HEK293 (cell line): ENCODE data around the gene STXBP5L.

ENCODE experiments used
- CTCF ChIA-PET: fragments of 350-600 bp; formaldehyde crosslinking; extraction: SDS; loops from one replicate; lab custom pipeline; 2021; ENCODE audit warnings: antibody characterized with exemption; lab: Yijun Ruan, JAX
- POLR2A ChIA-PET: fragments of 300-600 bp; formaldehyde crosslinking; extraction: SDS; loops from one replicate; lab custom pipeline; 2020; ENCODE audit warnings: antibody characterized with exemption, inconsistent platforms; lab: Yijun Ruan, JAX
- H3K27ac ChIP-seq: fragments of 200-500 bp; sonication (Bioruptor generic); 2 replicates; pipeline ENCODE4 v1.5.1; 2014; ENCODE audit warnings: low read depth, low read length, control low read depth, inconsistent platforms; ENCODE audit errors: extremely low read depth
- H3K36me3 ChIP-seq, 2 experiments: fragments of 200-500 bp in 1 of 2; sonication (Bioruptor generic) in 1 of 2; 1 replicate in 1 of 2; 2 replicates in 1 of 2; pipeline ENCODE4 v1.5.1; 2014 to 2017; ENCODE audit warnings: inconsistent platforms in 2 of 2, low read length in 2 of 2; ENCODE audit not compliant: control insufficient read depth in 2 of 2, insufficient read depth in 1 of 2
- H3K4me1 ChIP-seq: fragments of 200-500 bp; sonication (Bioruptor generic); 2 replicates; pipeline ENCODE4 v1.5.1; 2014; ENCODE audit warnings: mild to moderate bottlenecking, low read length, inconsistent platforms; ENCODE audit not compliant: control insufficient read depth, insufficient read depth
- H3K4me3 ChIP-seq: 2 replicates; pipeline ENCODE4 v1.5.1; 2011; ENCODE audit warnings: low read depth, mild to moderate bottlenecking, control low read depth, low read length, moderate library complexity
- H3K9me3 ChIP-seq: fragments of 200-500 bp; sonication (Bioruptor generic); 2 replicates; pipeline ENCODE4 v1.5.1; 2014; ENCODE audit warnings: low read depth, low read length, inconsistent platforms; ENCODE audit not compliant: control insufficient read depth, insufficient read depth
- KLF16 ChIP-seq: fragments of 450-650 bp; formaldehyde crosslinking; IDR thresholded peaks from 2 replicates; pipeline ENCODE4 v1.5.1; 2017; ENCODE audit warnings: missing biosample characterization, missing genetic modification characterization
- TSHZ1 ChIP-seq: fragments of 450-650 bp; formaldehyde crosslinking; IDR thresholded peaks from 2 replicates; pipeline ENCODE4 v1.5.1; 2016; ENCODE audit warnings: missing biosample characterization, missing genetic modification characterization, borderline replicate concordance
- WT1 ChIP-seq: fragments of 450-650 bp; formaldehyde crosslinking; IDR thresholded peaks from 2 replicates; pipeline ENCODE4 v1.5.1; 2016; ENCODE audit warnings: missing biosample characterization, missing genetic modification characterization
- YY1 ChIP-seq: fragments of 450-650 bp; formaldehyde crosslinking; IDR thresholded peaks from 2 replicates; pipeline ENCODE4 v1.5.1; 2018; ENCODE audit warnings: missing biosample characterization, missing genetic modification characterization
- ZBTB21 ChIP-seq: fragments of 450-650 bp; formaldehyde crosslinking; IDR thresholded peaks from 2 replicates; pipeline ENCODE4 v1.5.1; 2017; ENCODE audit warnings: missing biosample characterization, missing genetic modification characterization
- ZNF138 ChIP-seq: fragments of 450-650 bp; formaldehyde crosslinking; IDR thresholded peaks from 2 replicates; pipeline ENCODE4 v1.5.1; 2016; ENCODE audit warnings: missing biosample characterization, missing genetic modification characterization, borderline replicate concordance
- ZNF214 ChIP-seq: fragments of 450-650 bp; formaldehyde crosslinking; IDR thresholded peaks from 2 replicates; pipeline ENCODE4 v1.5.1; 2017; ENCODE audit warnings: missing biosample characterization, mild to moderate bottlenecking, missing genetic modification characterization, borderline replicate concordance
- ZNF23 ChIP-seq: fragments of 450-650 bp; formaldehyde crosslinking; IDR thresholded peaks from 2 replicates; pipeline ENCODE4 v1.5.1; 2016; ENCODE audit warnings: missing biosample characterization, missing genetic modification characterization, borderline replicate concordance
- ZNF24 ChIP-seq: fragments of 450-650 bp; formaldehyde crosslinking; IDR thresholded peaks from 2 replicates; pipeline ENCODE4 v1.5.1; 2016; ENCODE audit warnings: missing biosample characterization, missing genetic modification characterization
- ZNF654 ChIP-seq: fragments of 450-650 bp; formaldehyde crosslinking; IDR thresholded peaks from 2 replicates; pipeline ENCODE4 v1.5.1; 2016; ENCODE audit warnings: low read depth, missing biosample characterization, missing genetic modification characterization
- ZNF664 ChIP-seq: fragments of 450-650 bp; formaldehyde crosslinking; IDR thresholded peaks from 2 replicates; pipeline ENCODE4 v1.5.1; 2016; ENCODE audit warnings: missing biosample characterization, missing genetic modification characterization
- ZNF692 ChIP-seq: fragments of 450-650 bp; formaldehyde crosslinking; IDR thresholded peaks from 2 replicates; pipeline ENCODE4 v1.5.1; 2016; ENCODE audit warnings: missing biosample characterization, missing genetic modification characterization
- ZNF704 ChIP-seq: fragments of 450-650 bp; formaldehyde crosslinking; IDR thresholded peaks from 2 replicates; pipeline ENCODE4 v1.5.1; 2016; ENCODE audit warnings: missing biosample characterization, missing genetic modification characterization
- ZNF776 ChIP-seq: fragments of 450-650 bp; formaldehyde crosslinking; IDR thresholded peaks from 2 replicates; pipeline ENCODE4 v1.5.0; 2017; ENCODE audit warnings: missing biosample characterization, missing genetic modification characterization, borderline replicate concordance
- TF ChIP-seq, protein P1 (sequence below): fragments of 450-650 bp; IDR thresholded peaks from 2 replicates; pipeline ENCODE4 v1.5.1; 2018; ENCODE audit warnings: missing biosample characterization, mild to moderate bottlenecking, missing genetic modification characterization
- TF ChIP-seq, protein P2 (sequence below): fragments of 450-650 bp; formaldehyde crosslinking; IDR thresholded peaks from 2 replicates; pipeline ENCODE4 v1.5.1; 2016; ENCODE audit warnings: missing biosample characterization, missing genetic modification characterization
- TF ChIP-seq, protein P3 (sequence below): fragments of 450-650 bp; formaldehyde crosslinking; IDR thresholded peaks from 2 replicates; pipeline ENCODE4 v1.5.1; 2016; ENCODE audit warnings: missing biosample characterization, missing genetic modification characterization

STXBP5L gene

DNA sequence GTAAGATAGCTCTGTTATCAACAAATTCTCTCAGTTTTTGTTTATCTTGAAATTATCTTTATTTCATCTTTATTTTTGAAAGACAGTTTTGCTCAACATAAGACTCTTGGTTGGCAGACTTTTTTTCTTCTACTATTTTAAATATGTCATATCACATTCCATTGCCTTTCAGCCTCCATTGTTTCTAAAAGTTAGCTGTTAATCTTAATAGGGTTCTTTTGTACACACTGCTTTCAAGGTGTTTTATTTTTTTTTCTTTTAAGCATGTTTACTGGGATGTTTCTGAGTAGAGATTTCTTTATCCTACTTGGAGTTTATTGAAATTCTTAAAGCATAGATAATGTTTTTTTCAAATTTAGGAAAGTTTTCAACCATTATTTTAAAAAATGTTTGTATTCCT is 294.6 kb downstream of the STXBP5L start (continued):
- TF ChIP-seq YY1 (tag by site-specific recombination) (no peak), ZNF664 (tag by site-specific recombination) (no peak), ZNF692 (tag by site-specific recombination) (no peak), ZNF654 (tag by site-specific recombination) (no peak), ZNF23 (no peak), ZNF214 (tag by site-specific recombination) (no peak)

- Histone ChIP-seq H3K27ac (no peak overlapping the region), H3K4me1 (no peaks in the 10 kb centered on the region), H3K36me3 (no peaks in the 10 kb centered on the region), H3K4me3 (no peak overlapping the region), H3K9me3 (no peaks in the 10 kb centered on the region)
- TF ChIP-seq ZBTB21 (no peak), ZNF704 (tag by site-specific recombination) (no peak), ZNF138 (tag by site-specific recombination) (no peak), ZNF776 (tag by site-specific recombination) (no peak), ZNF24 (tag by site-specific recombination) (no peak), TSHZ1 (tag by site-specific recombination) (no peak), WT1 (no peak), KLF16 (tag by site-specific recombination) (no peak)
- TF ChIP-seq, protein P1, sequence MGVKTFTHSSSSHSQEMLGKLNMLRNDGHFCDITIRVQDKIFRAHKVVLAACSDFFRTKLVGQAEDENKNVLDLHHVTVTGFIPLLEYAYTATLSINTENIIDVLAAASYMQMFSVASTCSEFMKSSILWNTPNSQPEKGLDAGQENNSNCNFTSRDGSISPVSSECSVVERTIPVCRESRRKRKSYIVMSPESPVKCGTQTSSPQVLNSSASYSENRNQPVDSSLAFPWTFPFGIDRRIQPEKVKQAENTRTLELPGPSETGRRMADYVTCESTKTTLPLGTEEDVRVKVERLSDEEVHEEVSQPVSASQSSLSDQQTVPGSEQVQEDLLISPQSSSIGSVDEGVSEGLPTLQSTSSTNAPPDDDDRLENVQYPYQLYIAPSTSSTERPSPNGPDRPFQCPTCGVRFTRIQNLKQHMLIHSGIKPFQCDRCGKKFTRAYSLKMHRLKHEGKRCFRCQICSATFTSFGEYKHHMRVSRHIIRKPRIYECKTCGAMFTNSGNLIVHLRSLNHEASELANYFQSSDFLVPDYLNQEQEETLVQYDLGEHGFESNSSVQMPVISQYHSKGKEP (tag by site-specific recombination) = no peak
- TF ChIP-seq, protein P2, sequence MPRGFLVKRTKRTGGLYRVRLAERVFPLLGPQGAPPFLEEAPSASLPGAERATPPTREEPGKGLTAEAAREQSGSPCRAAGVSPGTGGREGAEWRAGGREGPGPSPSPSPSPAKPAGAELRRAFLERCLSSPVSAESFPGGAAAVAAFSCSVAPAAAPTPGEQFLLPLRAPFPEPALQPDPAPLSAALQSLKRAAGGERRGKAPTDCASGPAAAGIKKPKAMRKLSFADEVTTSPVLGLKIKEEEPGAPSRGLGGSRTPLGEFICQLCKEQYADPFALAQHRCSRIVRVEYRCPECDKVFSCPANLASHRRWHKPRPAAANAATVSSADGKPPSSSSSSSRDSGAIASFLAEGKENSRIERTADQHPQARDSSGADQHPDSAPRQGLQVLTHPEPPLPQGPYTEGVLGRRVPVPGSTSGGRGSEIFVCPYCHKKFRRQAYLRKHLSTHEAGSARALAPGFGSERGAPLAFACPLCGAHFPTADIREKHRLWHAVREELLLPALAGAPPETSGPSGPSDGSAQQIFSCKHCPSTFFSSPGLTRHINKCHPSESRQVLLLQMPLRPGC = no peak
- TF ChIP-seq, protein P3, sequence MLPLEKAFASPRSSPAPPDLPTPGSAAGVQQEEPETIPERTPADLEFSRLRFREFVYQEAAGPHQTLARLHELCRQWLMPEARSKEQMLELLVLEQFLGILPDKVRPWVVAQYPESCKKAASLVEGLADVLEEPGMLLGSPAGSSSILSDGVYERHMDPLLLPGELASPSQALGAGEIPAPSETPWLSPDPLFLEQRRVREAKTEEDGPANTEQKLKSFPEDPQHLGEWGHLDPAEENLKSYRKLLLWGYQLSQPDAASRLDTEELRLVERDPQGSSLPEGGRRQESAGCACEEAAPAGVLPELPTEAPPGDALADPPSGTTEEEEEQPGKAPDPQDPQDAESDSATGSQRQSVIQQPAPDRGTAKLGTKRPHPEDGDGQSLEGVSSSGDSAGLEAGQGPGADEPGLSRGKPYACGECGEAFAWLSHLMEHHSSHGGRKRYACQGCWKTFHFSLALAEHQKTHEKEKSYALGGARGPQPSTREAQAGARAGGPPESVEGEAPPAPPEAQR = no peak
- CTCF ChIA-PET = no interaction called here
- POLR2A ChIA-PET = no interaction called here
Observed at GRCh38 chr3:121223116-121223515, 315.1 kb downstream of the STXBP5L start.
